Activated naive CD8-positive, alpha-beta T cell treated with anti-CD3 and anti-CD28 coated beads, Interleukin-2, amount 50 U/mL, for 24 hours (primary cell): ENCODE measurements around the gene CBFA2T3.
"Not testable (repeated sequence)": the region's sequence is repeated elsewhere in the genome, so short reads cannot be mapped to it uniquely, and the experiment has no call there.

Source experiments
- ATAC-seq: fragments of 150-1000 bp; cut with Tn5 transposase; one replicate; pipeline ENCODE4 v1.10.0; 2021
- DNase-seq: peaks from one replicate; pipeline ENCODE4 v3.0.0; 2021
- H3K27ac Mint-ChIP-seq: one replicate; pipeline ENCODE4 v1.8.0; 2021; ENCODE audit warnings: mild to moderate bottlenecking, mixed read lengths
- H3K27me3 Mint-ChIP-seq: one replicate; pipeline ENCODE4 v1.8.0; 2021; ENCODE audit warnings: mixed read lengths
- H3K36me3 Mint-ChIP-seq: one replicate; pipeline ENCODE4 v1.8.0; 2021; ENCODE audit warnings: low read depth, mixed read lengths
- H3K4me1 Mint-ChIP-seq: one replicate; pipeline ENCODE4 v1.8.0; 2021; ENCODE audit warnings: mixed read lengths
- H3K4me3 Mint-ChIP-seq: one replicate; pipeline ENCODE4 v1.8.0; 2021; ENCODE audit warnings: mild to moderate bottlenecking, moderate library complexity, mixed read lengths
- H3K9me3 Mint-ChIP-seq: one replicate; pipeline ENCODE4 v1.8.0; 2021; ENCODE audit warnings: mixed read lengths

Gene CBFA2T3

GRCh38 chr16:89016561-89016960, 39.6 kb upstream of the CBFA2T3 start:
- not testable (repeated sequence) for H3K4me3 Mint-ChIP-seq, ATAC-seq, H3K4me1 Mint-ChIP-seq, DNase-seq, H3K9me3 Mint-ChIP-seq, H3K36me3 Mint-ChIP-seq
- Mint-ChIP-seq H3K27me3 (peaks cover 12% of the 10 kb centered on the region), H3K27ac (peak overlapping the region; percentile 18)

DNA sequence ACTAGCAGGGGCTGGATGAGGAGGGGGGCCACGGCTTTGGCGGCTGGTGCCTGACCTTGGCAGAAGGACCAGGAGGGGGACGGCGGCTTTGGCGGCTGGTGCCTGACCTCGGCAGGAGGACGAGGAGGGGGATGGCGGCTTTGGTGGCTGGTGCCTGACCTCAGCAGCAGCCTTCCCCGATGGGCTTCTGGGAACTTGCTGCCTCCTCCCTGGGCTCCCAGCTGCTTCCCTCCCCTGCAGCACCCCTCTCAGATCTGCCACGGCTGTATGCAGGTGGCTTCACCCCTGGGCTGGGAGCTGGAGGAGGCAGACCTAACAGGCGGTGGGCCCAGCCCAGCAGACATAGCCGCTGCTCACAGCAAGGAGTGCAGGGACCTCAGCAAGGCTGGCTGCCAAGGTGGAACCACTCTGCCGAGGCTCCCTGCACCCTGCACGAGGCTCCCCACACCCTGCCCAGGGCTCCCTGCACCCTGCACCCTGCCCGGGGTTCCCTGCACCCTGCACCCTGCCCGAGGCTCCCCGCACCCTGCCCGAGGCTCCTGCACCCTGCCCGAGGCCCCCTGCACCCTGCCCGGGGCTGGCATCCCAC, 38.4 kb upstream of the CBFA2T3 start:
- Mint-ChIP-seq H3K27ac (no peak overlapping the region), H3K4me1 (peaks cover 5% of the 10 kb centered on the region), H3K9me3 (no peaks in the 10 kb centered on the region), H3K4me3 (no peak overlapping the region), H3K36me3 (no peaks in the 10 kb centered on the region), H3K27me3 (peaks cover 10% of the 10 kb centered on the region)
- DNase-seq (no peak), ATAC-seq (no peak)

DNA sequence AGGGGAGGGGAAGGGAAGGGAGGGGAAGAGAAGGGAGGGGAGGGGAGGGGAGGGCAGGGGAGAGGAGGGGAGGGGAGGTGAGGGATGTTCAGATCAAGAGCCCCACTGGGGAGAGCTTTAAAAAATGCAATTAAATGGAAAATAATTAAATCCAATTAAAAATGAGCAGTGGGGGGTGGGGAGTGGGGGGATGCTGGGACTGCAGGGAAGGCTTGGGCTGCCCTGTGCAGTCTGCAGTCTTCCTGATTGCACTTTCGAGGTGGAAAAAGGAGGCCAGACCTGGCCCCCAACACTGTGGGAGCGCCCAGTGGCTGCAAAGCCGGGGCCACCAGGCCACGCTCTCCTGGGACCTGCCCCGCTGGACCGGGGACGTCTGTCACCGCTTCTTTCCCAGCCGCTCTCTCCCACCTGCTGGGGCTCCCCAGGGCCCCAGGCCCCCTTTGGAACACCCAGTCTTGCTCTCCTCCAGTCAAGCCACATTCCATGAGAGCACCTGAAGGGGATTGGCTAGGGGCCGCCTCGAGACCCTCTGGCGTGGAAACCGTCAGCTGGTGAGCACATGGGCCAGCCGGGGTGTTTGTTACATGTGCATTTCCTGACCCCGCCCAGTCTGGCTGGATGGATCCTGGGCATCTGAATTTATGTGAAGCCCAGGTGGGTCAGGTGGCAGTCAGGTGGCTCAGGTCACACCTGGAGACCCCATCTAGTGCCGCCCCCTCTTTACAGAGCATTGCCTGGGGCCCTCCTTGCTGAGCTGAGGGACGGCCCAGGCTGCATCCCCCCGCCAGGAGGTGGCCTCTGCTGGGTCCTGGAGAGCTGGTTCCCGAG, 37.6 kb upstream of the CBFA2T3 start:
- H3K27ac Mint-ChIP-seq = no peak overlapping the region
- H3K27me3 Mint-ChIP-seq = peaks cover 15% of the 10 kb centered on the region
- H3K4me1 Mint-ChIP-seq = no peaks in the 10 kb centered on the region
- no peak overlapping the region for H3K4me3 Mint-ChIP-seq
- ATAC-seq = no peak
- no peaks in the 10 kb centered on the region for H3K36me3 Mint-ChIP-seq
- DNase-seq = no peak
- H3K9me3 Mint-ChIP-seq = peaks cover 3% of the 10 kb centered on the region

DNA sequence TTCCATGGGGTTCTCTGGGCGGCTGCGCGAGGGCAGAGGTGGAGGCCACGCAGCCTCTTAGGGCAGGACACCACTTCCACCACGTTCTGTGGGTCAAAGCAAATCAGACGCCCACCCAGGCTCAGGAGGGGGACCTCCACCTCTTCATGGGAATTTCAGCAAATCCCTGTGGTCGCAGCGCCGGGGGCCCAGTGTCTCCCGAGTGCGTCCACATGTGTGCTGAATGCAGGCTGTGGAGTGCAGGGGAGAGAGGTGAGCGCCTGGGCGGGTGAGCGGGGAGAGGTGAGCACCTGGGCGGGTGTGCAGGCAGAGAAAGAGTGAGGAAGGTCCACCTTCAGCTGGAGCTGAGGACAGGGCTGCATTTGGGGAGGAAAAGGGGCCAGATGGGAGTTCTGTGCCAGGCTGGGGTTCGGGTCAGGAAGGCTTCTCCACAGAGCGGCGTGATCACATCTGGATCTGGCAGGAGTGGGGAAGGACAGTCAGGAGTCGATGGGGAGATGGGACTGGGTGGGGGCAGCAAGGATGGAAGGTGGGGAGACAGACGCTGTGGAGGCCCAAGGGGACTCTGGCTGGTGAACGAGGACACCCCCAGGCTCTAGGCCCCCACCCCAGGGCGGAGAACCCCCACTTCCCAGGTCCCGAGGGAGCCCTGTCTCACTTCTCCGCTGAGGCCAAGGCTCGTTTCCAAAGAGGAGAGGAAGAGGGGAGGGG, 36.8 kb upstream of the CBFA2T3 start:
- H3K4me3 Mint-ChIP-seq = no peak overlapping the region
- ATAC-seq = no peak

DNA sequence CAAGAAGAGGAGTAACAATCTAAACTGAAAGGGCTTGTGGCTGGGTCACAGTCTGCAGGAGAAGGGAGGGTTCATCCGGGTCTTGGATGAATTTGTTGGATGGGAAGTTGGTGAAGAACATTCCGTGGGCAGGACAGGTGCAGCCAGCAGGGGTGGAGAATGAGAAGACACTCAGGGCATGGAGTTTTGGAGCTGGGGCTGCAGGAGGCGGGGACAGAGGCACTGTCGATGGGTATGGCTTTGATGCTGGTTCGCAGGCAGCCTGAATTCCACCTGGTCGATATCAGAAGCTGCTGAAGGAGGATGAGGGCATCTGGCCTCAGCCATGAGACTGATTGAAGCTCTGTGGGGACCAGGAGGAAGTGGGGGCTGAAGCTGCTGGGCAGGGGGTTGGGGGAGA, 36.1 kb upstream of the CBFA2T3 start:
- Mint-ChIP-seq H3K4me1 (no peaks in the 10 kb centered on the region), H3K27me3 (peaks cover 20% of the 10 kb centered on the region), H3K9me3 (peaks cover 3% of the 10 kb centered on the region), H3K27ac (no peak overlapping the region), H3K36me3 (no peaks in the 10 kb centered on the region), H3K4me3 (no peak overlapping the region)
- DNase-seq (no peak), ATAC-seq (no peak)

More for the DNA sequence above, 36.8 kb upstream of the CBFA2T3 start:
- Mint-ChIP-seq H3K36me3 (no peaks in the 10 kb centered on the region), H3K9me3 (peaks cover 3% of the 10 kb centered on the region), H3K27me3 (peaks cover 20% of the 10 kb centered on the region), H3K4me1 (no peaks in the 10 kb centered on the region), H3K27ac (no peak overlapping the region)
- DNase-seq = no peak

- Mint-ChIP-seq H3K27me3 (peaks cover 20% of the 10 kb centered on the region), H3K9me3 (peaks cover 3% of the 10 kb centered on the region), H3K4me3 (no peak overlapping the region), H3K27ac (no peak overlapping the region), H3K4me1 (no peaks in the 10 kb centered on the region), H3K36me3 (no peaks in the 10 kb centered on the region)
- ATAC-seq = no peak
- no peak for DNase-seq
Observed at GRCh38 chr16:89012622-89012995, 35.6 kb upstream of the CBFA2T3 start.

- no peak for ATAC-seq
- no peaks in the 10 kb centered on the region for H3K36me3 Mint-ChIP-seq
- H3K27me3 Mint-ChIP-seq = peaks cover 25% of the 10 kb centered on the region
Observed at GRCh38 chr16:89011909-89012621, 35.1 kb upstream of the CBFA2T3 start.

GRCh38 chr16:89010210-89010925, 33.4 kb upstream of the CBFA2T3 start:
- Mint-ChIP-seq H3K36me3 (no peaks in the 10 kb centered on the region), H3K27ac (no peak overlapping the region), H3K4me1 (no peaks in the 10 kb centered on the region), H3K4me3 (no peak overlapping the region), H3K27me3 (peaks cover 27% of the 10 kb centered on the region), H3K9me3 (peaks cover 3% of the 10 kb centered on the region)
- DNase-seq (no peak), ATAC-seq (no peak)

More at GRCh38 chr16:89011909-89012621, 35.1 kb upstream of the CBFA2T3 start:
- no peak for DNase-seq
- no peaks in the 10 kb centered on the region for H3K4me1 Mint-ChIP-seq
- no peak overlapping the region for H3K4me3 Mint-ChIP-seq
- no peak overlapping the region for H3K27ac Mint-ChIP-seq
- H3K9me3 Mint-ChIP-seq = peaks cover 3% of the 10 kb centered on the region

- Mint-ChIP-seq H3K36me3 (no peaks in the 10 kb centered on the region), H3K4me3 (no peak overlapping the region), H3K9me3 (peaks cover 3% of the 10 kb centered on the region), H3K27ac (no peak overlapping the region), H3K4me1 (no peaks in the 10 kb centered on the region), H3K27me3 (peaks cover 32% of the 10 kb centered on the region)
- DNase-seq (no peak), ATAC-seq (no peak)
Observed at GRCh38 chr16:89009343-89010209, 32.6 kb upstream of the CBFA2T3 start.

DNA sequence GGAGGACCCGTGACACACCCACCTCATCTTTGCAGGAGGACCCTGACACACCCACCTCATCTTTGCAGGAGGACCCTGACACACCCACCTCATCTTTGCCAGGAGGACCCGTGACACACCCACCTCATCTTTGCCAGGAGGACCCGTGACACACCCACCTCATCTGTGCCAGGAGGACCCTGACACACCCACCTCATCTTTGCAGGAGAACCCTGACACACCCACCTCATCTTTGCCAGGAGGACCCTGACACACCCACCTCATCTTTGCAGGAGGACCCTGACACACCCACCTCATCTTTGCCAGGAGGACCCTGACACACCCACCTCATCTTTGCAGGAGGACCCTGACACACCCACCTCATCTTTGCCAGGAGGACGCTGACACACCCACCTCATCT, 31.8 kb upstream of the CBFA2T3 start:
- not testable (repeated sequence) for H3K4me1 Mint-ChIP-seq, H3K4me3 Mint-ChIP-seq, ATAC-seq, H3K36me3 Mint-ChIP-seq, H3K27ac Mint-ChIP-seq, DNase-seq, H3K9me3 Mint-ChIP-seq
- H3K27me3 Mint-ChIP-seq = peaks cover 38% of the 10 kb centered on the region

GRCh38 chr16:89007371-89008249, 30.6 kb upstream of the CBFA2T3 start:
- ATAC-seq = no peak
- Mint-ChIP-seq H3K36me3 (no peaks in the 10 kb centered on the region), H3K9me3 (peaks cover 3% of the 10 kb centered on the region), H3K27me3 (peaks cover 35% of the 10 kb centered on the region), H3K4me3 (no peak overlapping the region), H3K27ac (no peak overlapping the region), H3K4me1 (peaks cover 6% of the 10 kb centered on the region)
- no peak for DNase-seq

GRCh38 chr16:89006036-89006752, 29.2 kb upstream of the CBFA2T3 start:
- H3K27me3 Mint-ChIP-seq = peaks cover 36% of the 10 kb centered on the region
- DNase-seq (no peak), ATAC-seq (no peak)
- H3K36me3 Mint-ChIP-seq = no peaks in the 10 kb centered on the region
- H3K4me3 Mint-ChIP-seq = no peak overlapping the region
- peaks cover 3% of the 10 kb centered on the region for H3K9me3 Mint-ChIP-seq
- peaks cover 6% of the 10 kb centered on the region for H3K4me1 Mint-ChIP-seq
- no peak overlapping the region for H3K27ac Mint-ChIP-seq
